GM23338 (cell line): ENCODE results near the gene CHRDL1. TPM values are rescaled to one million over a fixed set of nuclear protein-coding genes. Genes with fewer than 3 reads are reported as not detected.

Source experiments
- ATAC-seq: fragments of 200-7000 bp; cut with Tn5 transposase; 3 replicates; pipeline ENCODE4 v1.9.1; 2020
- DNase-seq: peaks from one replicate; pipeline ENCODE4 v3.0.0-alpha.2; 2015; ENCODE audit warnings: low spot score
- H2AFZ ChIP-seq: fragments of 200-600 bp; sonication (generic); 2 replicates; pipeline ENCODE4 v1.8.0; 2016; ENCODE audit warnings: antibody characterized with exemption, mild to moderate bottlenecking, moderate library complexity
- H3F3A ChIP-seq: fragments of 200-600 bp; sonication (generic); replicated peaks from 2 replicates; pipeline ENCODE4 v1.8.0; 2017; ENCODE audit warnings: antibody characterized with exemption, mixed run types, low read depth
- H3K27ac ChIP-seq: fragments of 200-600 bp; sonication (generic); 2 replicates; pipeline ENCODE4 v1.6.1; 2016; ENCODE audit warnings: low read depth
- H3K27me3 ChIP-seq: fragments of 200-600 bp; sonication (generic); 2 replicates; pipeline ENCODE4 v1.8.0; 2016; ENCODE audit warnings: mild to moderate bottlenecking, mixed run types, moderate library complexity; ENCODE audit not compliant: insufficient read depth
- H3K36me3 ChIP-seq: fragments of 200-600 bp; sonication (generic); 2 replicates; pipeline ENCODE4 v1.8.0; 2016; ENCODE audit warnings: mild to moderate bottlenecking; ENCODE audit not compliant: insufficient read depth
- H3K4me1 ChIP-seq: fragments of 200-600 bp; sonication (generic); 2 replicates; pipeline ENCODE4 v1.8.0; 2016; ENCODE audit warnings: mild to moderate bottlenecking, moderate library complexity; ENCODE audit not compliant: insufficient read depth
- H3K4me2 ChIP-seq: fragments of 200-600 bp; sonication (generic); 2 replicates; pipeline ENCODE4 v1.7.1; 2017; ENCODE audit warnings: mixed run types
- H3K4me3 ChIP-seq: fragments of 200-600 bp; sonication (generic); 2 replicates; pipeline ENCODE4 v1.6.1; 2016; ENCODE audit warnings: mixed run types
- H3K79me2 ChIP-seq: fragments of 200-600 bp; sonication (generic); replicated peaks from 2 replicates; pipeline ENCODE4 v1.8.0; 2017; ENCODE audit warnings: mild to moderate bottlenecking; ENCODE audit not compliant: insufficient read depth
- H3K9me2 ChIP-seq: fragments of 200-600 bp; sonication (generic); 2 replicates; pipeline ENCODE4 v1.8.0; 2017; ENCODE audit not compliant: insufficient read depth
- H4K20me1 ChIP-seq: fragments of 200-600 bp; sonication (generic); replicated peaks from 2 replicates; pipeline ENCODE4 v1.8.0; 2017; ENCODE audit warnings: mild to moderate bottlenecking; ENCODE audit not compliant: insufficient read depth
- H3K27ac Mint-ChIP-seq: 2 replicates; pipeline ENCODE4 v1.8.0; 2020; ENCODE audit warnings: inconsistent platforms, mild to moderate bottlenecking, moderate library complexity, mixed read lengths
- H3K27me3 Mint-ChIP-seq: 3 replicates; pipeline ENCODE4 v1.8.0; 2022; ENCODE audit warnings: low read depth, mild to moderate bottlenecking, moderate library complexity, mixed read lengths, inconsistent platforms; ENCODE audit not compliant: insufficient read depth, poor library complexity
- H3K36me3 Mint-ChIP-seq: 3 replicates; pipeline ENCODE4 v1.8.0; 2021; ENCODE audit warnings: low read depth, mild to moderate bottlenecking, inconsistent platforms, moderate library complexity, mixed read lengths
- H3K4me1 Mint-ChIP-seq: 3 replicates; pipeline ENCODE4 v1.8.0; 2020; ENCODE audit warnings: mild to moderate bottlenecking, inconsistent platforms, mixed read lengths
- H3K4me3 Mint-ChIP-seq: 3 replicates; pipeline ENCODE4 v1.8.0; 2021; ENCODE audit warnings: moderate library complexity, mild to moderate bottlenecking, inconsistent platforms, mixed read lengths
- H3K9me3 Mint-ChIP-seq: 3 replicates; pipeline ENCODE4 v1.8.0; 2020; ENCODE audit warnings: moderate library complexity, mild to moderate bottlenecking, inconsistent platforms, mixed read lengths
- CTCF ChIP-seq, 2 experiments: fragments of 200-600 bp in 1 of 2; sonication (generic) in 1 of 2; conservative IDR thresholded peaks; 2 replicates each; pipeline versions ENCODE4 v1.5.1 to v1.6.1; 2016 to 2017; ENCODE audit warnings: antibody characterized with exemption in 2 of 2, low read depth in 2 of 2, mild to moderate bottlenecking in 2 of 2, moderate library complexity in 1 of 2
- EZH2phosphoT487 ChIP-seq: fragments of 200-600 bp; sonication (generic); IDR thresholded peaks from one replicate; pipeline ENCODE4 v1.8.1; 2018; ENCODE audit warnings: antibody characterized with exemption; ENCODE audit not compliant: unreplicated experiment
- JUNB ChIP-seq: IDR thresholded peaks from one replicate; pipeline ENCODE4 v1.6.1; 2016; ENCODE audit warnings: antibody characterized with exemption; ENCODE audit not compliant: unreplicated experiment
- REST ChIP-seq: IDR thresholded peaks from one replicate; pipeline ENCODE4 v1.6.1; 2018; ENCODE audit warnings: antibody characterized with exemption; ENCODE audit not compliant: unreplicated experiment
- polyA plus RNA-seq: library from polyadenylated mRNA; unstranded; fragments of >200 nt; fragmentation: Nextera tagmentation; extraction: Ambion mirVana; gene quantifications from 2 replicates; pipeline ENCODE4 v1.2.1, GENCODE V29; 2016
- total RNA-seq: library from RNA; depleted of rRNA; stranded (reverse); fragments of >200 nt; shearing (Covaris generic); gene quantifications from 2 replicates; pipeline ENCODE4 v1.2.3, GENCODE V29; 2014
- TF ChIP-seq, protein P1 (sequence below): fragments of 250-450 bp; sonication (Bioruptor Pico); IDR thresholded peaks from 2 replicates; pipeline ENCODE4 v1.5.0; 2020; ENCODE audit warnings: mild to moderate bottlenecking, moderate library complexity
- TF ChIP-seq, protein P2 (sequence below): IDR thresholded peaks from 2 replicates; pipeline ENCODE4 v1.6.1; 2016; ENCODE audit warnings: antibody characterized with exemption

Gene CHRDL1
- total and polyA plus RNA-seq, 2 experiments from 2014 or later: 3.6 to 9.8 TPM

- TF ChIP-seq, protein P1, sequence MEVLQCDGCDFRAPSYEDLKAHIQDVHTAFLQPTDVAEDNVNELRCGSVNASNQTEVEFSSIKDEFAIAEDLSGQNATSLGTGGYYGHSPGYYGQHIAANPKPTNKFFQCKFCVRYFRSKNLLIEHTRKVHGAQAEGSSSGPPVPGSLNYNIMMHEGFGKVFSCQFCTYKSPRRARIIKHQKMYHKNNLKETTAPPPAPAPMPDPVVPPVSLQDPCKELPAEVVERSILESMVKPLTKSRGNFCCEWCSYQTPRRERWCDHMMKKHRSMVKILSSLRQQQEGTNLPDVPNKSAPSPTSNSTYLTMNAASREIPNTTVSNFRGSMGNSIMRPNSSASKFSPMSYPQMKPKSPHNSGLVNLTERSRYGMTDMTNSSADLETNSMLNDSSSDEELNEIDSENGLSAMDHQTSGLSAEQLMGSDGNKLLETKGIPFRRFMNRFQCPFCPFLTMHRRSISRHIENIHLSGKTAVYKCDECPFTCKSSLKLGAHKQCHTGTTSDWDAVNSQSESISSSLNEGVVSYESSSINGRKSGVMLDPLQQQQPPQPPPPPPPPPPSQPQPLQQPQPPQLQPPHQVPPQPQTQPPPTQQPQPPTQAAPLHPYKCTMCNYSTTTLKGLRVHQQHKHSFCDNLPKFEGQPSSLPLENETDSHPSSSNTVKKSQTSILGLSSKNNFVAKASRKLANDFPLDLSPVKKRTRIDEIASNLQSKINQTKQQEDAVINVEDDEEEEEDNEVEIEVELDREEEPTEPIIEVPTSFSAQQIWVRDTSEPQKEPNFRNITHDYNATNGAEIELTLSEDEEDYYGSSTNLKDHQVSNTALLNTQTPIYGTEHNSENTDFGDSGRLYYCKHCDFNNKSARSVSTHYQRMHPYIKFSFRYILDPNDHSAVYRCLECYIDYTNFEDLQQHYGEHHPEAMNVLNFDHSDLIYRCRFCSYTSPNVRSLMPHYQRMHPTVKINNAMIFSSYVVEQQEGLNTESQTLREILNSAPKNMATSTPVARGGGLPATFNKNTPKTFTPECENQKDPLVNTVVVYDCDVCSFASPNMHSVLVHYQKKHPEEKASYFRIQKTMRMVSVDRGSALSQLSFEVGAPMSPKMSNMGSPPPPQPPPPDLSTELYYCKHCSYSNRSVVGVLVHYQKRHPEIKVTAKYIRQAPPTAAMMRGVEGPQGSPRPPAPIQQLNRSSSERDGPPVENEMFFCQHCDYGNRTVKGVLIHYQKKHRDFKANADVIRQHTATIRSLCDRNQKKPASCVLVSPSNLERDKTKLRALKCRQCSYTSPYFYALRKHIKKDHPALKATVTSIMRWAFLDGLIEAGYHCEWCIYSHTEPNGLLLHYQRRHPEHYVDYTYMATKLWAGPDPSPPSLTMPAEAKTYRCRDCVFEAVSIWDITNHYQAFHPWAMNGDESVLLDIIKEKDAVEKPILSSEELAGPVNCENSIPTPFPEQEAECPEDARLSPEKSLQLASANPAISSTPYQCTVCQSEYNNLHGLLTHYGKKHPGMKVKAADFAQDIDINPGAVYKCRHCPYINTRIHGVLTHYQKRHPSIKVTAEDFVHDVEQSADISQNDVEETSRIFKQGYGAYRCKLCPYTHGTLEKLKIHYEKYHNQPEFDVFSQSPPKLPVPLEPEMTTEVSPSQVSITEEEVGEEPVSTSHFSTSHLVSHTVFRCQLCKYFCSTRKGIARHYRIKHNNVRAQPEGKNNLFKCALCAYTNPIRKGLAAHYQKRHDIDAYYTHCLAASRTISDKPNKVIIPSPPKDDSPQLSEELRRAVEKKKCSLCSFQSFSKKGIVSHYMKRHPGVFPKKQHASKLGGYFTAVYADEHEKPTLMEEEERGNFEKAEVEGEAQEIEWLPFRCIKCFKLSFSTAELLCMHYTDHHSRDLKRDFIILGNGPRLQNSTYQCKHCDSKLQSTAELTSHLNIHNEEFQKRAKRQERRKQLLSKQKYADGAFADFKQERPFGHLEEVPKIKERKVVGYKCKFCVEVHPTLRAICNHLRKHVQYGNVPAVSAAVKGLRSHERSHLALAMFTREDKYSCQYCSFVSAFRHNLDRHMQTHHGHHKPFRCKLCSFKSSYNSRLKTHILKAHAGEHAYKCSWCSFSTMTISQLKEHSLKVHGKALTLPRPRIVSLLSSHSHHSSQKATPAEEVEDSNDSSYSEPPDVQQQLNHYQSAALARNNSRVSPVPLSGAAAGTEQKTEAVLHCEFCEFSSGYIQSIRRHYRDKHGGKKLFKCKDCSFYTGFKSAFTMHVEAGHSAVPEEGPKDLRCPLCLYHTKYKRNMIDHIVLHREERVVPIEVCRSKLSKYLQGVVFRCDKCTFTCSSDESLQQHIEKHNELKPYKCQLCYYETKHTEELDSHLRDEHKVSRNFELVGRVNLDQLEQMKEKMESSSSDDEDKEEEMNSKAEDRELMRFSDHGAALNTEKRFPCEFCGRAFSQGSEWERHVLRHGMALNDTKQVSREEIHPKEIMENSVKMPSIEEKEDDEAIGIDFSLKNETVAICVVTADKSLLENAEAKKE (CRISPR knock-in tag): no peak
- TF ChIP-seq CTCF (conservative IDR thresholded peaks at IDR 0.05; ENCODE audit: low read depth in 2 of 2): no peak
- TF ChIP-seq, protein P2, sequence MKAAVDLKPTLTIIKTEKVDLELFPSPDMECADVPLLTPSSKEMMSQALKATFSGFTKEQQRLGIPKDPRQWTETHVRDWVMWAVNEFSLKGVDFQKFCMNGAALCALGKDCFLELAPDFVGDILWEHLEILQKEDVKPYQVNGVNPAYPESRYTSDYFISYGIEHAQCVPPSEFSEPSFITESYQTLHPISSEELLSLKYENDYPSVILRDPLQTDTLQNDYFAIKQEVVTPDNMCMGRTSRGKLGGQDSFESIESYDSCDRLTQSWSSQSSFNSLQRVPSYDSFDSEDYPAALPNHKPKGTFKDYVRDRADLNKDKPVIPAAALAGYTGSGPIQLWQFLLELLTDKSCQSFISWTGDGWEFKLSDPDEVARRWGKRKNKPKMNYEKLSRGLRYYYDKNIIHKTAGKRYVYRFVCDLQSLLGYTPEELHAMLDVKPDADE: no peak
- no peak for TF ChIP-seq EZH2phosphoT487
Measured at GRCh38 chrX:110748256-110748806, 47.3 kb downstream of the CHRDL1 start (continued).

DNA sequence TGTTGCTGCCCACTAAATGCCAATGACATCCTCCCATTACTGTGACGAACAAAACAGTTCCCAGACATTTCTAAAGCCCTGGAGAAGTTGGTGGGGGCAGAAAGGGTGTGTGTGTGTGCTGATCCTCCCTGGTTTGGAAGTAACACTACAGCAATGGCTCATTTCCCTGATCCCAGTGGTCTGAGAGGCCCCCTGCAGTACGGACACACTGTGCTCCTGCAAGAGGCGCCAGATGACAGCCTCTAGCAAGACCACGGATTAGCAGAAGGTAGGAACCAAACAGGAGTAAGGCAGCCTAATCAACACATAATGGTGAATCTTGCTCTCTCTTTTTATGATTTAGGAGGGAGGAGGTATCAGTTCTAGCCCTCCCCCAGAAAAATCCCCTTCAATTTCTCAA lies 49.6 kb downstream of the CHRDL1 start:
- peaks cover 2% of the 10 kb centered on the region for H3K27me3 Mint-ChIP-seq
- Histone ChIP-seq H3K4me1 (no peaks in the 10 kb centered on the region), H3K27me3 (no peaks in the 10 kb centered on the region), H2AFZ (no peak overlapping the region), H3K9me2 (no peaks in the 10 kb centered on the region), H3F3A (no peaks in the 10 kb centered on the region), H4K20me1 (no peaks in the 10 kb centered on the region), H3K36me3 (no peaks in the 10 kb centered on the region), H3K4me2 (no peak overlapping the region), H3K4me3 (no peak overlapping the region), H3K27ac (no peak overlapping the region), H3K79me2 (no peaks in the 10 kb centered on the region)
- H3K27ac Mint-ChIP-seq: no peak overlapping the region
- H3K36me3 Mint-ChIP-seq: no peaks in the 10 kb centered on the region
- peaks cover 17% of the 10 kb centered on the region; the same call in 2 of the 3 replicates for H3K4me1 Mint-ChIP-seq
- no peak overlapping the region for H3K4me3 Mint-ChIP-seq
- no peaks in the 10 kb centered on the region; the same call in 2 of the 3 replicates for H3K9me3 Mint-ChIP-seq
- no peak for TF ChIP-seq EZH2phosphoT487
- TF ChIP-seq JUNB: no peak
- TF ChIP-seq CTCF (conservative IDR thresholded peaks at IDR 0.05; ENCODE audit: low read depth in 2 of 2): 0 out of 4 replicates have a peak, but pooled peaks of 1 of the 2 experiments have one; percentile 15
- no peak for TF ChIP-seq REST
- TF ChIP-seq, protein P2: no peak
- no peak; the same call in 1 of the 3 replicates for ATAC-seq
- DNase-seq: no peak
